Lung (tissue), 12 donors: ENCODE results near the gene RAD17. TPM values are rescaled to one million over a fixed set of nuclear protein-coding genes. Genes with fewer than 3 reads are reported as not detected.
"Not testable (repeated sequence)": the region's sequence is repeated elsewhere in the genome, so short reads cannot be mapped to it uniquely, and the experiment has no call there.

Experiments
- ATAC-seq: fragments of 200-7000 bp; cut with Tn5 transposase; one replicate; pipeline ENCODE4 v1.9.1; 2020; ENCODE audit warnings: moderate number of reproducible peaks; ENCODE audit not compliant: insufficient read depth, low FRiP score
- DNase-seq, 3 donors: peaks; one replicate each; pipeline ENCODE4 v3.0.0-alpha.2; 2013 to 2017
- H3K27ac ChIP-seq, 2 donors: one replicate each; pipeline ENCODE4 v1.5.1; 2013; ENCODE audit warnings: mild to moderate bottlenecking in 2 of 2, moderate library complexity in 2 of 2, control low read depth in 1 of 2, inconsistent platforms in 1 of 2, low read depth in 1 of 2, low read length in 1 of 2
- H3K27me3 ChIP-seq, 3 donors: one replicate each; pipeline ENCODE4 v1.5.1; 2013; ENCODE audit warnings: low read length in 2 of 3; ENCODE audit not compliant: control insufficient read depth in 3 of 3, insufficient read depth in 3 of 3
- H3K36me3 ChIP-seq, 4 donors: one replicate each; pipeline ENCODE4 v1.5.1; 2013; ENCODE audit warnings: low read length in 4 of 4, mild to moderate bottlenecking in 1 of 4, moderate library complexity in 1 of 4; ENCODE audit not compliant: control insufficient read depth in 4 of 4, insufficient read depth in 4 of 4
- H3K4me1 ChIP-seq, 5 donors: one replicate each; pipeline ENCODE4 v1.5.1; 2013; ENCODE audit warnings: low read length in 5 of 5, mild to moderate bottlenecking in 2 of 5, moderate library complexity in 1 of 5; ENCODE audit not compliant: control insufficient read depth in 5 of 5, insufficient read depth in 5 of 5
- H3K4me3 ChIP-seq: one replicate; pipeline ENCODE4 v1.5.1; 2013; ENCODE audit warnings: mild to moderate bottlenecking, control low read depth, moderate library complexity
- H3K9ac ChIP-seq, 2 donors: one replicate each; pipeline ENCODE4 v1.5.1; 2013; ENCODE audit warnings: low read length in 2 of 2, control low read depth in 1 of 2; ENCODE audit not compliant: insufficient read depth in 1 of 2
- H3K9me3 ChIP-seq, 4 donors: one replicate each; pipeline ENCODE4 v1.5.1; 2013; ENCODE audit warnings: low read length in 3 of 4, mild to moderate bottlenecking in 1 of 4, moderate library complexity in 1 of 4; ENCODE audit not compliant: control insufficient read depth in 4 of 4, insufficient read depth in 3 of 4
- WGBS, 2 donors: extraction: QIAGEN DNeasy Blood & Tissue Kit; methylation state at CpG; one replicate each; pipeline ENCODE4 v1.1.7; 2013; 5-methylcytosine and 5-hydroxymethylcytosine counted together
- polyA plus RNA-seq, 2 donors: library from polyadenylated mRNA; stranded (reverse); fragments of 200-250 nt; gene quantifications; one replicate each; pipeline ENCODE4 v1.2.1, GENCODE V29; 2013
- total RNA-seq, 2 donors: library from RNA; depleted of rRNA in 1 of 2; stranded (reverse); fragments of >200 nt in 1 of 2; gene quantifications; one replicate each; pipeline ENCODE4 v1.2.1, GENCODE V29; 2014 to 2021
- TF ChIP-seq, protein P1 (sequence below): IDR thresholded peaks from 2 replicates; pipeline ENCODE4 v1.5.1; 2012; ENCODE audit warnings: mild to moderate bottlenecking; ENCODE audit errors: control extremely low read depth, extremely low read depth
- donor health status: control.
- donor health status: control.
- donor health status: Bipolar disorder and iron deficiency.
- donor health status: healthy.
- donor health status: DM: yes; HTN: yes; CAD: no.

Gene RAD17
- total and polyA plus RNA-seq, 4 donors: 10.0 to 39.8 (median 14.7) TPM

DNA sequence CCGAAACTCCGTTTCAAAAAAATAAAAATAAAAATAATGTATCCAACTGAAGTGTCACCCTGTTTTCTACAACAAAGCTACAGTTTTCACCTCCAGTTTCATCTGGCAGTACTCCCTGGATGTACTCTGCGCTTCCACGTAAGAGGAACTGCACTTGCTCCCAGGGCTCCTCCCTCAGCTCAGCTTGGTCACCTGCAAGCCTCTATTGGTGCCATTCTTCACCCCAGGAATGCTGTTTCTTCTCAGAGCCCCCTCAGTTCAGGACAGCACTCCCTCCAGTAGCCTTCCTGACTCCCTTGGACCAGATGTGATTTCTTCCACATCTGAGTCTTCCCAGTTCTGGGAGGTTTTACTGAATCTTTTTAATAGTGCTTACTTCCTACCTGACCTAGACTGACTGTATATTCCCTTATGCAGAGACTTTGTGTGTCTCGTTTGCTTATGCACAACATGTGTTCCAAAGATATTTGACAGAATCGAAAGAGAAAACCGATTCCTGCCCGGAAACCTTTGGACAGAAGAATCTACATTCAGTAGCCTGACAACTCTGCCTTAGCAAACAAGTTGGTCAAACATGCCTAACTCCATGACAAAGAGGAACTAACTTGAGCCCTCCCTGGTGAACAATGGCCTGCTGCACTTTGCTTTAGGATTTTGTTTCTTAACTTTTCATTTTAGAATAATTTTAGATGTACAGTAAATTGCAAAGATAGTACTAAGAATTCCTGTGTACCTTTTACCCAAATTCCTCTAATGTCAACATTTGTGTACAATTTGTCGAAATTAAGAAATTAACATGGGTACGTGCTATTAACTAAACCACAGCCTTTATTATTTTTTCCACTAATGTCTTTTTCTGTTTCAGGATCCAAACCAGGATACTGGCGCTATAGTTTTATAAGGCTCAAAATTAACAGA lies 37.8 kb upstream of the RAD17 start:
- DNase-seq: peak; percentile 22 to 43 (median 30)
- Histone ChIP-seq H3K4me3 (no peak overlapping the region), H3K9me3 (no peaks in the 10 kb centered on the region), H3K27me3 (no peaks in the 10 kb centered on the region), H3K27ac (peak overlapping the region in 1 of 2 donors; percentile 59), H3K36me3 (no peaks in the 10 kb centered on the region), H3K4me1 (peaks cover 0 to 5% (median 0%) of the 10 kb centered on the region in 5 donors), H3K9ac (peak overlapping the region; percentile 36 to 50)
- ATAC-seq: no peak
- TF ChIP-seq, protein P1, sequence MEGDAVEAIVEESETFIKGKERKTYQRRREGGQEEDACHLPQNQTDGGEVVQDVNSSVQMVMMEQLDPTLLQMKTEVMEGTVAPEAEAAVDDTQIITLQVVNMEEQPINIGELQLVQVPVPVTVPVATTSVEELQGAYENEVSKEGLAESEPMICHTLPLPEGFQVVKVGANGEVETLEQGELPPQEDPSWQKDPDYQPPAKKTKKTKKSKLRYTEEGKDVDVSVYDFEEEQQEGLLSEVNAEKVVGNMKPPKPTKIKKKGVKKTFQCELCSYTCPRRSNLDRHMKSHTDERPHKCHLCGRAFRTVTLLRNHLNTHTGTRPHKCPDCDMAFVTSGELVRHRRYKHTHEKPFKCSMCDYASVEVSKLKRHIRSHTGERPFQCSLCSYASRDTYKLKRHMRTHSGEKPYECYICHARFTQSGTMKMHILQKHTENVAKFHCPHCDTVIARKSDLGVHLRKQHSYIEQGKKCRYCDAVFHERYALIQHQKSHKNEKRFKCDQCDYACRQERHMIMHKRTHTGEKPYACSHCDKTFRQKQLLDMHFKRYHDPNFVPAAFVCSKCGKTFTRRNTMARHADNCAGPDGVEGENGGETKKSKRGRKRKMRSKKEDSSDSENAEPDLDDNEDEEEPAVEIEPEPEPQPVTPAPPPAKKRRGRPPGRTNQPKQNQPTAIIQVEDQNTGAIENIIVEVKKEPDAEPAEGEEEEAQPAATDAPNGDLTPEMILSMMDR: no peak
- 47 to 49% methylated on average over 11 of the region's 11 CpGs for WGBS, 2 donors

GRCh38 chr5:69333668-69334315 lies 35.8 kb upstream of the RAD17 start:
- not testable (repeated sequence) for ATAC-seq, H3K4me3 ChIP-seq, H3K4me1 ChIP-seq, H3K27me3 ChIP-seq, H3K9me3 ChIP-seq, H3K36me3 ChIP-seq, H3K27ac ChIP-seq, H3K9ac ChIP-seq, DNase-seq
- 94 to 97% methylated on average over 23 to 25 of the region's 25 CpGs for WGBS, 2 donors

DNA sequence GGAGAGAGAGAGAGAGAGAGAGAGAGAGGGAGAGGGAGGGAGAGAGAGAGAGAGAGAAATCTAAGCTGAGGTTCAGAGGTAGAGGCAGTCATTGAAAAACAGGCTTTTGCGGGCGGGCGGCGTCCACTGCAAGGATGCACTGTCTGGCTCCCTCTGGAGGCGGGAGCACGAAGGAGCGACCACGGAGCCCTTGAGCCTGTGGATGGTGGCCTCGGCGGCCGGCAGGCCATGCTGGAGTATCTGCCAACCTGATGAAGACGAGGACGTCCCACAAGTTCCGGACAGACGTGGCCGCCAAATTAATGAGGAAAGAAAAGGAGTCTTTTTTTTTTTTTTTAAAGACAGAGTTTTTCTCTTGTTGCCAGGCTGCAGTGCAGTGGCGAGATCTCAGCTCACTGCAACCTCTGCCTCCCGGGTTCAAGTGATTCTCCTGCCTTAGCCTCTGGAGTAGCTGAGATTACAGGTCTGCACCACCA lies 34.8 kb upstream of the RAD17 start:
- peaks cover 0 to 5% (median 0%) of the 10 kb centered on the region in 5 donors for H3K4me1 ChIP-seq
- 12 to 13% methylated on average over 18 of the region's 18 CpGs for WGBS, 2 donors
- TF ChIP-seq, protein P1: peak; percentile 80

GRCh38 chr5:69335341-69335935 lies 34.2 kb upstream of the RAD17 start:
- H3K27ac ChIP-seq: no peak overlapping the region

More for the DNA sequence above, 34.8 kb upstream of the RAD17 start:
- Histone ChIP-seq H3K9ac (no peak overlapping the region), H3K27me3 (no peaks in the 10 kb centered on the region), H3K36me3 (no peaks in the 10 kb centered on the region), H3K4me3 (no peak overlapping the region), H3K27ac (peak overlapping the region in 1 of 2 donors; percentile 48), H3K9me3 (no peaks in the 10 kb centered on the region)
- ATAC-seq (peak; percentile 84), DNase-seq (peak; percentile 80 to 87 (median 84))

More at GRCh38 chr5:69335341-69335935, 34.2 kb upstream of the RAD17 start:
- Histone ChIP-seq H3K4me3 (no peak overlapping the region), H3K27me3 (no peaks in the 10 kb centered on the region), H3K4me1 (peaks cover 0 to 5% (median 0%) of the 10 kb centered on the region in 5 donors), H3K9ac (no peak overlapping the region), H3K36me3 (no peaks in the 10 kb centered on the region), H3K9me3 (no peaks in the 10 kb centered on the region)
- DNase-seq (no peak), ATAC-seq (no peak)
- 84 to 86% methylated on average over 7 of the region's 7 CpGs for WGBS, 2 donors
- TF ChIP-seq, protein P1: no peak
